HCEC 1CT (cell line): ENCODE results near the gene AGAP3.

Source experiments
- DNase-seq: peaks from one replicate; pipeline ENCODE4 v3.0.0-alpha.2; 2017

The AGAP3 gene

DNA sequence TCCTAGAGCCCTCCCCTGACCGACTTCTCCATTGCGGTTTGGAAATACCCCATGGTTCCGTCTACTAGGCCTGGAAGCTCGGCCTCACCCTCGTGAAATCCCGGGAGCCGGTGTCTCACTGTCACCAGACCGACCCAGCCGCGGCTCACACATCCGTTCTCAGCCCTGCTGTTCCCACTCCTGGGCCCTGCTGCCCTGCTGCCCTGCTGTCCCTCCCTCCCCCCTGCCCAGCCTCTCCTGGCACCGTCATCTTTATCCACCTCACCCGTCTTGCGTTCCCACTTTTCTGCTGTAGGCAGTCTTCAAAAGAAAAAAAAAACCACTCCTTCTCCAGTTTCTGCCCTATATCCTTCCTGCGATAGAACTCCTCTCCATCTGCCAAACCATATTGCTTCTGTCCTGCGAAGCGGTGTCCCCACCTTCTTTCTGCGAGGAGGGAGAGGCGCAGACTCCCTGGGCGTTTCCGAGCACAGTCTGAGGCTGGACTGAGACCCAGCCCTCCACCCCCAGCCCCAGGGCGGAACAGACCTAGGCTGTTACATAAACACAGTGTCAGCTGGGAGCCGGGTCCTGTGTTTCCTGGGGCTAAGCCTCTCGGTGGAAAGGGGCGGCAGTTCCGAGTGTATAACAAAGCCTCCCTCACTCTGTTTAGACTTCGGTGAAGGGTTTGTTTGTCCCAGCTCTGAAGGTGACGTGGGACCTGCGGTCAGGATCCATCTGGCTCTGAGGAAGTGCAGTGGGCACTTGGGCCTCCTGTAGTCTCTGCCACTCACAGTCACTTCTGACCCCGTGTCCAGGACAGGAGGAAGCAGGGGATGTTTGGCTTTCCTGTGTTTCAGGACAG, 2.8 kb downstream of the AGAP3 start:
- peak; percentile 67 for DNase-seq

DNA sequence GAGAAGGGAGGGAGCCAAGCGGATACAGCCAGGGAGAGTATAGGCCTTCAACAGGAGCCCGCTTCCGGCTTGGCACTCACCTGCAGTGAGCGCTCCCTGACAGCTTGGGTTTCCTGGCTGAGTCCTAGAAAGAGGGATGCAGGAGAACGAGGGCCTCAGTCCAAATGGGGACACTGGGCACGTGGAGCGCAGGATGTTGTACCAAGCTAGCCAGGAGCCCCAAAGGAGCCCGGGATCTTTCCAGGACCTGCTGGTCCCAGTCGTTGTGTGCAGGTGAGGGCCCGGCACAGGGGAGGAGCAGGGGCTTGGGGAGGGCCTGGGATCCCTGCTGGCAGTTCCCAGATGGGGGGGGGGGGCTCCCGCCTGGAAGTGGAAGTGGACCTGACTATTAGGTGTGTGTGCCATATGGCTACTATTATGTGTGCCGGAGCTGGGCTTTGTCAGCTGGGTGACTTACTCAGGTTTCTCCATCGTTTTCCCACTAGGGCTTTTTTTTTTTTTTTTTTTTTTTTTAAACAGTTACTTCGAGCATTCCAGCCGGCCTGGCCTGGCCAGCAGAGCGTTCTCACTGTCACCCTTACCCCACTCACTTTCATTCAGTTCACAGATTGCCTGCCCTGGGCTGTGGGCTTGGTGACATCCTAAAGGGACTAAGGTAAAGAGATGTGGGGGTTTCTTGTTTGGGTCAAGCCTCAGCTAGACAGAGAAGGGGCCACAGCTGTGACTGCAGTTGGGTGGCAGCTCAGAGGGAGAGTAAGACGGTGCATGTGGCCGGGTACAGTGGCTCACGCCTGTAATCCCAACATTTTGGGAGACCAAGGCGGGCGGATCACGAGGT, 3.8 kb downstream of the AGAP3 start:
- no peak for DNase-seq

DNA sequence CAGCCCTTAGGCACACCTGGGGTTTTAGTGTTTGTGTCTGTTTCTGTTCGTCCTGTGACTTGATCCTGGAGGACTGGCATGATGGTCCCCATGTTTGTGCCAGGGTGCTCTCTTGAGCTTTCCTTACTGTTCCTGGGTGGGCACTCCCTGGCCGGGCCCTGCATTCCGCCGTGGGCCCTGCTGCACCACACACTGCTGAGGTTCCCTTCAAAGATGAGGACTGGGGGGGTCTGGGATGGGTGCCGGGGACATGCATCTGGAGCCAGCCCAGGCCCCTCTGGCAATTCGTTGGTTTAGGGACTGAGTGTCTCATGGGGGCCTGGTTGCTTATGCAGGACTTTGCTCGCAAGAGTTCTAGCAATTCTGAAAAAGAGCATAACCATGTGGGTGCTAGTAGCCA, 4.7 kb downstream of the AGAP3 start:
- DNase-seq, result no peak

DNA sequence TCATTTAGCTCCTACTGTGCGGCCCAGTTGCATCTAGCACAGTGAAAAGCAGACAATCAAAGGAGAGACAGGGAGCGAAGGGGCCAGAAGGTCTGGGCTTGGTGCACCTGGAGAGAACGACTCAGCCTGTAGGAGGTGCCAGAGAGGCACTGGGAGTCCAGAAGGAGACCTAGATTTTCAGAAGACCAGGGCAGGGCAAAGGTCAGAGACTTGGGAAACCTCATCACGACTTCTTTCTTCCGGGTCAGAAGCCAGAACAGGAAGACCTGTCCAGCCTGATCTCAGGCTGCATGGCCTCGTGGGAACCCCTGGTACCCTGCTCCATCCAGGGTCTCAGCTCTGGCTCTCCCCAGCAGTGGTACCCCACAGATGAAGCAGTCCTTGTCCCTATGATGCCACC, 5.2 kb downstream of the AGAP3 start:
- DNase-seq, result no peak

DNA sequence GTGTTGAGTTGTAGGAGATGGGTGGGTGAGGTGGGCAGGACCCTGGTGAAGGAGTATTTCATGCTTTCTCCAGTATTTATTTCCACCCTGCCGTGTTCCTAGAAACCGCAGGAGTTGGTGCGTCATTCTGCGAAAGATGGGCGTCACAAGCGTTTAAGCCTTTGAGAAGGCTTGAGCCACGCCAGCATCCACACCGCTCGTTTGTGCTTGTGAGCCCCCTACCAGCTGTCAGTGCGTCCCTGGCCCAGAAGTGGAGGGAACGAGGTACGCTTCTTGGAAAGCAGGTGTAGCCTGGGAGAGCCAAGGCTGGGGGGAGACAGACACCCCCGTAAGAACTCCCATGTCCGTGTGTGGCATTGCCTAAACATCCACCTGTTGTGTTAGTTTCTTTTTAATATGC, 5.7 kb downstream of the AGAP3 start:
- DNase-seq, result no peak

DNA sequence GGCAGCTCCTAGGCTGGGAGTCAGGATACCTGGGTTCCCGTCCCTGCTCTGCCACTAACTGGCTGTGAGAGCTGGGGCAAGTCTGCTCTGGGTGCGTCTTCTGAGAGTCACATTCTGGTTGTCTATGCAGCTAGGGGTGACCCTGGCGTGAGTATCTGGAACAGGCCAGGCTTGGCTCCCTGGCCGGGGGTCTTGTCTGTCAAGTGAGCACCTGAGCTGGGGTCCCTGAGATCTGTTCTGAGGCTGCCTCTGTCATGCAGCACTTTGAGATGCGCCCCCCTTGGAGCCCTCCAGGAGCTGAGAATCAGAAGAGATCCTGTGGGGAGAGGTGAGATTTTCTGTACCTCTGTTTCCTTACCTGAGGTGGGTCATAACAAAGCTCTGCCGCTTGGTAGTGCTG, 7.5 kb downstream of the AGAP3 start:
- no peak for DNase-seq

DNA sequence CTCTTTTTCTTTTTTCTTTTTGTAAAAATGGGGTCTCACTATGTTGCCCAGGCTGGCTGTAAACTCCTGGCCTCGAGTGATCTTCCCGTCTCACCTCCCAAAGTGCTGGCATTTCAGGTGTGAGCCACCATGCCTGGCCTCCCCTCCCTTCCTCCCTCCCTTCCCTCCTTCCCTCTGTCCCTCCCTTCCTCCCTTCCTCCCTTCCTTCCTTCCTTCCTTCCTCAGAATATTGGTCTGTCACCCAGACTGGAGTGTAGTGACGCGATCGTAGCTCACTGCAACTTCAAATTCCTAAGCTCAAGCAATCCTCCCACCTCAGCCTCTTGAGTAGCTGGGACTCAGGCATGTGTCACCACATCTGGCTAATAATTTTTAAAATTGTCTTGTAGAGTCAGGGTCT, 8.4 kb downstream of the AGAP3 start:
- DNase-seq, result no peak

DNA sequence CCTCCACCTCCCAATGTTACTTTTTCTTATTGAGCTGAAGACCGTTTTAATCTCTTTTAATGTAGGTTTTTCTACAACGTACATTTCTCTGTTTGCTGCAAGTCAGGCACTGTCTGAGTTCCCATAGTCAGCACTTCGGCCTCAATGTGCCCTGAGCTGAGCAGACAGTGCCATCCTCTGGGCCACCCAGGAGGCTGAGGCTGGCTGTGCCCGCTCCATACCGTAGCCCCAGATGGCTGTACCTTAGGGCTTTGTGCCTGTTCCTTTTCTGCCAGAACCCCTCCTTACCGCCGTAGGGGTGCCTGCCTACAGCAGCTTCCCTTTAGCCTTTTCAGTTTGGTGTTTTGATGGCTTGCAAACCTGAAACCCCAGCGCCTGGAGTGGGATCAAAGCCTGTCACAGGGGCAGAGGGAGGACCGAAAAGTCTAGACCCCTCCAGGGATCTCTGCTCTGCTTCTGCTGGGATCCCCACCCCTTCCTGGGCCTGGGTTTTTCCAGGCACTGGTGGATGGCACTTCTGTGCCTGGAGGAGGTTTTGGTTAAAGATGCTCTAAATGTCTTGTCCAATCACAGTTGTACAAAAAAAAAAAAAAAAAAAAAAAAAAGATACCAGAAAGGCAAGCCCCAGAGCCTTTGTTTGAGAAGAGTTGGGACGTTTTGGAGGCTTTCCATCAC, 9.0 kb downstream of the AGAP3 start:
- DNase-seq, result no peak

DNA sequence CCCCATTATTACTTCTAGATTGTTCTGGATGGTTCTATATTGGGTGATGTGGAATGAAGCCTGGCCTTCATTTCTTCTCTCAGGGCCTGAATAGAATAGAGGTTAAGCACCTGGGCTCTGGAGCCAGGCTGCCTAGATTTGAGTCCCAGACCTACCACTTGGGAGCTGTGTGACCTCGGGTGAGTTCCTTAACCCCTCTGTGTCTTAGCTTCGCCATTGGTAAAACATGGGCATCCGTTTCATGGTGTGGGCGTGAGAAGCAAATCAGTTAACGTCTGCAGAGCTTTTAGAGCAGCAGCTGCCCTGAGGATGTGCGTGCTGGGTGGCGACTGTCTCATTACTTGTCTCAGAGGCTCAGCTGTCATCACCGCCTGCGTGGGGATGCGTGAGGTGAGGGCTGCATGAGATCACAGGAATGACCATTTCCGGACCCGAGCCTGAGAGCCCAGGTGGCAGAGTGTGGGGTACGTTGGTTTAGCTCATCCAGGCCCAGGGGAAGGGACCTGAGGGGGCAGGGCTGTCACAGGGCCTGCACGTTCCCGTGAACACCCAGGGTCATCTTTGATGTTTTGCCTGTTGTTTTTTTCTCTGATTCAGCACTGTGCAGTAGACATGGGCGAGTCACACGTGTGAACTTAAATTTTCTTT, 9.7 kb downstream of the AGAP3 start:
- DNase-seq, result no peak

DNA sequence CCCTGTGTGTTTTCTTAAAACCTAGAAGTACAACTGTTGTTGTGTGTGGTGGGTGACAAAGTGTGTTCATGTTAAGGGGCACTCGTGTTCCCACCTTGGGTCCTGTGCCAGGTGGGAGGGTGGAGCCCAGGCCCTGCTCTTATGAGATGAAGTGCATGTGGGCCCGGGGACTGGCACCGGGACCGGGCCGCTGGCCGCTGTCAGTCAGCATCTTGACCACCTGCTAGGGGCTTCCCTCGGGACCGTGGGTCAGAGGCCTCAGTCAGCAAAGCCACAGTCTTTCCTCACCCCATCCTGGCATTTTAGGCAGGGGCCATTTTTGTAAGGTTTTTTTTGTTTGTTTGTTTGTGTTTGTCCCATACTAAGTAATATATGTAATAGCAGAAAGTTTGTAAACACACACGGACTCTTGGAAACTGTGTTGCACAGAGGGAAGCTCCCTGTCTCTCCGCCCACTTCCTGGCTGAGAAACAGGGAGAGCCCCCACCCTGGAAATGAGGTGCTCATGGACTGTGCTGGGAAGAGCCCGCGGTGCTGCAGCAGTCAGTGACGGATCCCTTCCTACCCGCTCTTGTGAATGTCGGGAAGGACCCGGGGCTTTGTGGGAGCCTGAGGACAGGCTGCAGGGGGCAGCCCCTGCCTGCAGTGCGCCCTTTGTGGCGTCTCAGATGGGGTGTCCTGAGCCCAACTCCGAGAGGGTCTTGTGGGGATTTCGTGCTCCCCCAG, 13.4 kb downstream of the AGAP3 start:
- no peak for DNase-seq

DNA sequence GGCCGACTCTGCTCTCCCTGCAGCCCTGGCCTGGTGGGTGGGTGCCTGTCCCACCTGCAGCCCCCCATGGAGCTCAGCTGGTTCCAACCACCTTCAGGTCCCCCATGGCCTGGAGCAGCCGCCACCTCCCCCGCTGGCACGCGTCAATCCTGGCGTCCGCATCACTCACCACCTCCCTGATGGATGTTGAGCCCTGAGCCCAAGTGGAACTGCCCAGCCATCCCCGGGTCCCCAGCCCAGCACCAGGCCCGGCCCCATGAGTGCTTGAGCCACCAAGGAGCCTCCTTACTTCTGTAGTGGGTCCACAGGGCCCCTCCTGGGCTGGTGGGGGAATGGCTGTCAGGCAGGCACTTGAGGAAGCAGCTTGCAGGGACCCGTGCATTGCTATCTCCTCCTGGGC, 14.6 kb downstream of the AGAP3 start:
- no peak for DNase-seq

DNA sequence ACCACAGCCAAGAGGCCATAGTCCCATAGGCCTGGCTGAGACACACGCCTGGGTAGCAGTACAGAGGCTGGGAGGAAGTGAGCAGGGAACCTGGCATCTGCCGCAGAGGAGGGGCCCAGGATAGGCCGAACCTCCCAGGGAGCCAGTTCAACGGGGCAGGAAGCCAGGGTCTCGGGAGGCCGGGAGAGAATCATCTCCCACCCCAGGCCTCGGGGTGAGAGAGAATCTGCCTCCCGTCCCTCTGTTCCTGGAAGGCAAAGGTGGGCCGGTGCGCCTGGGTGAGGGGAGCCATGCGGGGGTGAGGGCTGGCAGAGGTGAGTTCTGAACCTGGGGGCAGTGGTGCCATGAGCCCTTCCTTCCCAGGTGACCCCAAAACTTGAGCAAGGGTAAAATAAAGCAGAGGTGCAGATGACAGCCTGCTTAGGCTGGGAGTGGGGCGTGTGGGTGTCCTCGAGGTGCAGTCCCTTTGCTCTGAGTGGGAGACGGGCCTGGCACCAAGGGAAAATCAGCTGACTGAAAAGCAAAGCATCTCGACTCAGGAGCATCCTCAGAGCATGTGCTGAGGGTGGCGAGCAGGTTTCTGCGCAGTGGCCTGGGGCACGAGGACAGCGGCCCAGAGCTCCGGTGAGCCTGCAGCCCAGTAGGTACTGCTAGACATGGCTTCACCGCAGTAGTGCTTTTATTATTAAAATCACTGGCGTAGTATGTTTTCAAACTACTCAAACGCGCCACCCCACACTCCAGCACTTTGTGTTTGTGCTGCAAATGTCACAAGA, 15.5 kb downstream of the AGAP3 start:
- DNase-seq, result no peak

DNA sequence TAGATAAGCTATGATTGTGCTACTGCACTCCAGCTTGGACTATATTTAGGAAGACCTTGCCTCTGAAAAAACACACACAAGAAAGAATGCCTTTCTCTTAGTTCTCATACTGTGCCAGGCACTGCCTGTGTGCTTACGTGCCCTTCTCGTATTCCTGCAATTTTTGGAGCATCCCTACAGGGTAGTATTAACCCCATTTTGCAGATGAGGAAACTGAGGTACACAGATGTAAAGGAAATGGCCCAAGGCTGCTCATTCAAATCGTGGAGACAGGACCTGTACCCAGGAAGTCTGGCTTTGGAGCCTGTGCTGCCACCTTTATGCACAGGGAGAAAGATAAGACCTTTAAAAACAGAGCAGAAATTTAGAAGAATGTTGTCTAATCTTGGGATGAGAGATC, 16.7 kb downstream of the AGAP3 start:
- DNase-seq, result no peak

DNA sequence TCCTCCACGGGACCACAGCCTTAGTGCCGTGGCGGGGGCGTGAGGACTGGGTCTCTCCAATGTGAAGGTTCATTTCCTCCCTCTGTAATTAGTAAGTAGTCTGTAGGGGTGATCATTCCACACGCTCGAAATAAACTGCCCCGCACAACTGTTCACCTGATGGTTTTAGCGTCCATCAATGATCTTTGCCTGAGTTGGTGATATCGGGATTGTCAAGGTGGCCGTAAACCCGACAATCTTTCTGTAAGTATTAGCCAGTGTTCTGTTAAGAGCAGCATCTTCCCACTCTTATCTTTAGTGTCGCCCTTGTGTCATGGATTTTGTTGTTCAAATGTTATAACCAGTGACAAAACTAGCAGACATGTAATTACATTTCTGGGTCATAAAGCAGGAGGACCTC, 17.7 kb downstream of the AGAP3 start:
- no peak for DNase-seq

DNA sequence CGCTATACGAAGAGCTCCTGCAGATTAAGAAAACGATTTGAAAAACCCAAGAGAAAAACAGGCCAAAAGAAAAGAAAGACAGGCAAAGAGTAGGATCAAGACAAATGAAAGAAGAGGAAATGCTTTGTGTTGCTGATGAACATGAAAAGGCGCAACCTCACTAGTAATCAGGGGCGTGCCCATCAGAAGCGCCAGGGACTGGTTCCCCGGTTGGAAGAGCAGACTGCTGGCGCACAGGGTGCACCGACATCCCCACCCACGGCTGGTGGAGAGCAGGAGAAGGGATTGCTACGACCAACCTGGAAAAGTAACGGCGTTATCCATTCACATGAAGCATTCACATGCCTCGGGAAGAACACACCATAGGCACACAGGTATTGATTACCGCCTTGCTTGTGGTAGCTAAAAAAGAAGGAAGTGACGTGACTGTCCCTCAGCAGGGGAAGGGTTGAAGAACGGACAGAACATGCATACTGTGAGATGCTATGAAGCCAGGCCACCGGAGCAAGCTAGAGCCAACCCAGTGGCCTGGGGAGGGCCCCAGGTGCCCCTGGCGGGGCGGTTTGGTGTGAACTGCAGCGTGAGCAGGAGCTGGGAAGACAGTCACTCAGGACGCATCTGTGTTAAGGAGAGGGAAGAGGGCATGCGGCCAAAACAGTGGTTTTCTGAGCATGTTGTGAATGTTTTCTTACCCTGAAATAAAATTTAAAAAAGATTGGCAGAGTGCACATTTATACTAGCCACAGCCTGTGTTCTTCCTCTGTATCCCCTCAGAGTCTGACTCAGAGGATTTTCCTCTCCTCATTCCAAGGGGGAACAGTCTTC, 18.3 kb downstream of the AGAP3 start:
- no peak for DNase-seq

DNA sequence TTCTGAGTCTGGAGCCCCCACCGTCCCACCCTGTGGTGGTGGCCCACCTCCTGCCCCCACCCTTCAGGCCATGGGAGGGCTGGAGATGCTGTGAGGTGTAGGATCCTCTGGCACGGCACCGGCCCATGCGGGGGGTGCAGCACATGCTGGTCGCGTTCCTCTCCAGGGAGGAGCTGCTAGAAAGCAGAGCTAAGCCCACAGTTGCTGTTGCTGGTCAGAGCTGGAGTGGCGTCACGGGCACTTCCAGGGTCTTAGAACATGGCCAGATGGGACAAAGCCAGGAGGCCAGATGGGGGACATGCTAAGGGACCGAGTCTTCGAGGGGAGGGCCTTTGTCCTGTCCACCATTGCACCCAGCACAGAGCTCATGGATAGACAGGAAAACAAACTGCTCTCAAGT, 21.6 kb downstream of the AGAP3 start:
- DNase-seq, result no peak

DNA sequence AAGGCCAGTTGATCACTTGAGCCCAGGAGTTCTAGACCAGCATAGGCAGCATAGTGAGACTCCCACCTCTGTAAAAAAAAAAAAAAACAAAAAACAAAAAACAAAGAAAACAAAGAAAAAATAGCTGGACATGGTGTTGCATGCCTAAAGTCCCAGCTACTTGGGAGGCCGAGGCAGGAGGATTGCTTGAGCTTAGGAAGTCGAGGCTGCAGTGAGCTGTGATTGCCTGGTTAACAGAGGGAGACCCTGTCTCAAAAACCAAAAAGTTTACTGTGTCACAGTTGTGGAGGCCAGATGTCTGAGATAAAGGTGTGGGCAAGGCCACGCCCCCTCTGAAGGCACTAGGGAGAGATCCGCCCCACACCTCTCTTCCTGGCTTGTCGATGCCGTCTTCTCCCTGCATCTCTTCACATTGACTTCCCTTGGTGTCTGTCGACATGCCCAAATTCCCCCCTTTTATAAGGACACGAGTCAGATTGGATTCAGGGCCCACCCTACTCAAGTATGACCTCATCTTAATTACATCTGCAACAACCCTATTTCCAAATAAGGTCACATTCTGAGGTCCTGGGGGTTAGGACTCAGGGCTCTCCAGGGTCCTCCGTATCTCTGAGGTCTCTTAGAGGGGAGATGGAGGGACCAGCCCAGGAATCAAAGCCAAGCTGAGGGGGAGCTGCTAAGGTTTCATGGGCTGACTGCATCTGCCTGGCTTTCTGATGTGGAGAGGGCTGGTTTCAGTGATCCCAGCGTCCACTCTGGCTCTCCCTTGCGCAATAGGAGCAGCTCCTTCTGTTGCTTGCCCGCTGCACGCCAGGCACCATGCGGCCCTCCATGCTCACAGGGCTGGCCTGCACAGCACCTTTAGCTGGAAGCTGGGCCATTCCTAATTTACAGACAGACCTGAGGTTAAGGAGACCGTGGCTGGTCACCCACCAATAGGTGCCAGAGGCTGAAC, 23.1 kb downstream of the AGAP3 start:
- DNase-seq, result peak; percentile 44

DNA sequence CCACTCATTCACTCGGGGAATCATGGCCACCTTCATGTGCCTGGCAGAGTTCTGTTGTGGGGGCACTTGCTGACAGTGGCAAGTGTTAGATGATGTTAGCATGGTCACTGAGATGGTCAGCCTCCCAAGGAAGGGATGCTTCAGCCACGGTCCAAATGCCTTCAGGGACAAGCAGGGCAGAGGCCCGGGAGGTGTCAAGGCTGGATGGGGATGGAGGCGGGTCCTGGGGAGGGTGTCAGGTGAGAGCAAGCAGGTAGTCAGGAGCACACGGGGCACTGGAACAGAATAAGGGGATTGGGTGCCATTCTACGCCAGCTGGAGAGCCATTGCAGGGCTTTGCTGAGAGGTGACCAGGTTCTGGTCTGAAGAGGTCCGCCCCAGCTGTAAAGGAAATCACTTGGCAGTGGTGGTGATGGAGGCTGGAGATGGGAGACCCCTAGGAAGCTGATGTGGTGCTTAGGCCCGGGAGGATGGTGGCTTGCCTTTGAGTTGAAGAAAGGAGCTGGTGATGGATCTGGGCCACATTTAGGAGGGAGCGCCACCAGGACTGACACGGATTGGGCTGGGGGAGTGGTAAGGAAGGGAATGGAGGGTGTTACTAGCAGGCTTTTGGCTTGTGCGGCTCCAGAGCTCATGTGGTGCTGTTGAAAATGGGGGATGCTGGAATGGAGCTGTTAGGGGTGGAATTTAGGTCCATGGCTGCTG, 24.1 kb downstream of the AGAP3 start:
- DNase-seq, result no peak
